Erythroblast (primary cell): ENCODE results near the gene THSD4.

Experiments
- GATA1 ChIP-seq: IDR thresholded peaks from 2 replicates; pipeline ENCODE4 v1.6.1; 2011; ENCODE audit warnings: low read depth, mild to moderate bottlenecking, control low read depth, low read length, moderate library complexity
- POLR2A ChIP-seq: IDR thresholded peaks from 2 replicates; pipeline ENCODE4 v1.6.1; 2011; ENCODE audit warnings: mild to moderate bottlenecking, low read length

GRCh38 chr15:71804226-71804625 lies 689.0 kb downstream of the THSD4 start:
- TF ChIP-seq POLR2A (no peak), GATA1 (no peak)
